Lower leg skin (tissue), 3 donors: Measurements from ENCODE around the gene FAM136A.

Source experiments
- POLR2A ChIP-seq, 2 donors: fragments of 450-650 bp; IDR thresholded peaks; one replicate each; pipeline ENCODE4 v1.6.1; 2016 to 2017; ENCODE audit warnings: antibody characterized with exemption in 2 of 2, mild to moderate bottlenecking in 1 of 2, moderate library complexity in 1 of 2
- TF ChIP-seq, protein P1 (sequence below), 3 donors: fragments of 450-650 bp; IDR thresholded peaks; one replicate each; pipeline ENCODE4 v1.5.1; 2016; ENCODE audit warnings: antibody characterized with exemption in 3 of 3, mild to moderate bottlenecking in 3 of 3, moderate library complexity in 2 of 3

- TF ChIP-seq POLR2A (IDR thresholded peaks at IDR 0.05), result no peak
- TF ChIP-seq, protein P1, sequence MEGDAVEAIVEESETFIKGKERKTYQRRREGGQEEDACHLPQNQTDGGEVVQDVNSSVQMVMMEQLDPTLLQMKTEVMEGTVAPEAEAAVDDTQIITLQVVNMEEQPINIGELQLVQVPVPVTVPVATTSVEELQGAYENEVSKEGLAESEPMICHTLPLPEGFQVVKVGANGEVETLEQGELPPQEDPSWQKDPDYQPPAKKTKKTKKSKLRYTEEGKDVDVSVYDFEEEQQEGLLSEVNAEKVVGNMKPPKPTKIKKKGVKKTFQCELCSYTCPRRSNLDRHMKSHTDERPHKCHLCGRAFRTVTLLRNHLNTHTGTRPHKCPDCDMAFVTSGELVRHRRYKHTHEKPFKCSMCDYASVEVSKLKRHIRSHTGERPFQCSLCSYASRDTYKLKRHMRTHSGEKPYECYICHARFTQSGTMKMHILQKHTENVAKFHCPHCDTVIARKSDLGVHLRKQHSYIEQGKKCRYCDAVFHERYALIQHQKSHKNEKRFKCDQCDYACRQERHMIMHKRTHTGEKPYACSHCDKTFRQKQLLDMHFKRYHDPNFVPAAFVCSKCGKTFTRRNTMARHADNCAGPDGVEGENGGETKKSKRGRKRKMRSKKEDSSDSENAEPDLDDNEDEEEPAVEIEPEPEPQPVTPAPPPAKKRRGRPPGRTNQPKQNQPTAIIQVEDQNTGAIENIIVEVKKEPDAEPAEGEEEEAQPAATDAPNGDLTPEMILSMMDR (IDR thresholded peaks at IDR 0.05), result no peak
Observed at GRCh38 chr2:70336552-70336951, 34.7 kb upstream of the FAM136A start.
